ENCODE data around the gene CDC6. TPM values are rescaled to one million over a fixed set of nuclear protein-coding genes. Genes with fewer than 3 reads are reported as not detected.
A peak's percentile ranks its signal among the peaks of the same experiment; 100 is the strongest.

The CDC6 gene
- total RNA-seq, 1 donor from 2014 or later, result 1.2 TPM

DNA sequence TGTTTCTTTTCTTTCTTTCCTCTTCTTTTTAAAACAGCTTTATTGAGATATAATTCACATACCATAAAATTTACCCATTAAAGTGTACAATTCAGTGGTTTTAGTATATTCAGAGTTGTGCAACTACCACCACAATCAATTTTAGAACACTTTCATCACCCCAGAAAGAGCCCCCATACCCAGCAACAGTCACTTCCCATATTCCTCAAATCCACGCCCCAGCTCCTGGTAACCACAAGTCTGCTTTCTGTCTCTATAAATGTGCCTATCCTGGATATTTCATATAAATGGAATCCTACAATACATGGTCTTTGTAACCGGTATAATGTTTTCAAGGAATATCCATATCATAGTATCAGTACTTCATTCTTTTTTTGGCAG lies 40.7 kb downstream of the CDC6 start:
- no peaks in the 10 kb centered on the region for H3K36me3 ChIP-seq
- no peak overlapping the region for H3K4me3 ChIP-seq
- H3K4me1 ChIP-seq, result peaks cover 58 to 86% of the 10 kb centered on the region in 2 donors
- TF ChIP-seq, protein P1, sequence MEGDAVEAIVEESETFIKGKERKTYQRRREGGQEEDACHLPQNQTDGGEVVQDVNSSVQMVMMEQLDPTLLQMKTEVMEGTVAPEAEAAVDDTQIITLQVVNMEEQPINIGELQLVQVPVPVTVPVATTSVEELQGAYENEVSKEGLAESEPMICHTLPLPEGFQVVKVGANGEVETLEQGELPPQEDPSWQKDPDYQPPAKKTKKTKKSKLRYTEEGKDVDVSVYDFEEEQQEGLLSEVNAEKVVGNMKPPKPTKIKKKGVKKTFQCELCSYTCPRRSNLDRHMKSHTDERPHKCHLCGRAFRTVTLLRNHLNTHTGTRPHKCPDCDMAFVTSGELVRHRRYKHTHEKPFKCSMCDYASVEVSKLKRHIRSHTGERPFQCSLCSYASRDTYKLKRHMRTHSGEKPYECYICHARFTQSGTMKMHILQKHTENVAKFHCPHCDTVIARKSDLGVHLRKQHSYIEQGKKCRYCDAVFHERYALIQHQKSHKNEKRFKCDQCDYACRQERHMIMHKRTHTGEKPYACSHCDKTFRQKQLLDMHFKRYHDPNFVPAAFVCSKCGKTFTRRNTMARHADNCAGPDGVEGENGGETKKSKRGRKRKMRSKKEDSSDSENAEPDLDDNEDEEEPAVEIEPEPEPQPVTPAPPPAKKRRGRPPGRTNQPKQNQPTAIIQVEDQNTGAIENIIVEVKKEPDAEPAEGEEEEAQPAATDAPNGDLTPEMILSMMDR (IDR thresholded peaks at IDR 0.05), result no peak
- H3K27ac ChIP-seq, result peak overlapping the region; percentile 49 to 91
- intact Hi-C loops (cut with DNase I), result no loop called here
- DNase-seq (ENCODE audit: low spot score in 2 of 2), result no peak
- H3K9me3 ChIP-seq, result no peaks in the 10 kb centered on the region
- H3K27me3 ChIP-seq, result no peaks in the 10 kb centered on the region

DNA sequence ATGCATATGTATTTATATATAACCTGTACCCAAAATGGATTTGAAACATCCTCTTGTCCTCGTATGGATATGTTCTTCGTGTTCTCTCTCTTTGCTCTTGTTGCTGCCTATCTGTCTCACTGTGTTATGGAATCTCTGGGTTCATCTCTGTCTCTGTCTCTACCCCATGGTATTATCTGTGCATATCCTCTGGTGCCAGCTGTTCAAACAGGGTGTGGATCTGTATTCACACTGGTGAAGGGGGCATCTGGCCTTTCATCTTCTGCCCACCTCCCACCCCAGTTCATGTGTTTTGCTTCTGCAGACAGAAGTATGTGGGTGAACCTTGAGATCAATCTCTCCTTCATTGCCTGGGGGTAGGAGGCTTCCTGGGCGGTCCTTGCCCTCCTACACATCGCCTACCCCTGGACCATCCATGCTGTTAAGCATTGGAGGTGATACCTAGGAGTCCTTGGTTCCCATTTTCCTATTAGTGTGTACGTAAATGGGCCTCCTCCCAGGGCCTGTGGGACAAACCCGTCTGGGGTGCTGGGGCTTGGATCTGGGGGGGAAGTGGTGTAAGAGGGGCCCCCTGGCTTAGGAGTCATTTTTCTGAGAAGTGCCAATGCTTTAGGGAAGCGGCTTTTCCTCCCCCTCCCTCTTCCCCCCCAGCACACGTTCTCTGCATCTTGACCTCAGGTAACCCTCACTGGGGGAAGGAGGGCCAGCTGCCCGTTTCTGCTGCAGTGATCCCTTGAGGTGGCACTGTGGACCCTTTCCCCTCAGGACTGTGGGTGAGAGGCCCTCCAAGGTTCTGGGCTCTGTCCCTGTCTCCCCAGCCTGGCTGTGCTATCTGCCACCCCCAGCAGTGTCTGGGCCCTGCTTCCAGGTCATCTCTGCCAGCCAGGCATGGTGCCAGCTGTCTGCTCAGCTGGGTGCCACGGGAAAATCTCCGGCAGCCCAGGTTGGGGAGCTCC lies 42.4 kb downstream of the CDC6 start:
- Histone ChIP-seq H3K27ac (peak overlapping the region; percentile 82), H3K4me3 (peak overlapping the region in 1 of 2 donors; percentile 2), H3K27me3 (no peaks in the 10 kb centered on the region), H3K9me3 (no peaks in the 10 kb centered on the region), H3K4me1 (peaks cover 63 to 89% of the 10 kb centered on the region in 2 donors), H3K36me3 (no peaks in the 10 kb centered on the region)
- TF ChIP-seq, protein P1 (IDR thresholded peaks at IDR 0.05), result no peak
- DNase-seq (ENCODE audit: low spot score in 2 of 2), result peak in 1 of 2 donors; percentile 77
- intact Hi-C loops (cut with DNase I), result no loop called here

DNA sequence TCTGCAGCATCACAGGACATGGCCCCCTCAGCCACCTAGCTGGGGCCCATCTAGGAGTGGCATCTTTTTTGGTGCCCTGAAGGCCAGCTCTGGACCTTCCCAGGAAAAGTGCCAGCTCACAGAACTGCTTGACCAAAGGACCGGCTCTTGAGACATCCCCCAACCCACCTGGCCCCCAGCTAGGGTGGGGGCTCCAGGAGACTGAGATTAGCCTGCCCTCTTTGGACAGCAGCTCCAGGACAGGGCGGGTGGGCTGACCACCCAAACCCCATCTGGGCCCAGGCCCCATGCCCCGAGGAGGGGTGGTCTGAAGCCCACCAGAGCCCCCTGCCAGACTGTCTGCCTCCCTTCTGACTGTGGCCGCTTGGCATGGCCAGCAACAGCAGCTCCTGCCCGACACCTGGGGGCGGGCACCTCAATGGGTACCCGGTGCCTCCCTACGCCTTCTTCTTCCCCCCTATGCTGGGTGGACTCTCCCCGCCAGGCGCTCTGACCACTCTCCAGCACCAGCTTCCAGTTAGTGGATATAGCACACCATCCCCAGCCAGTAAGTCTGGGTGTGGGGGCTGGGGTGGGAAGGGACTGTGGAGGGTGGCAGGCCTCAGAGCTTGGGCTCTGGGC lies 43.3 kb downstream of the CDC6 start:
- H3K27ac ChIP-seq, result peak overlapping the region; percentile 82
- no peaks in the 10 kb centered on the region for H3K9me3 ChIP-seq
- H3K36me3 ChIP-seq, result no peaks in the 10 kb centered on the region
- TF ChIP-seq, protein P1 (IDR thresholded peaks at IDR 0.05), result no peak
- no peaks in the 10 kb centered on the region for H3K27me3 ChIP-seq
- intact Hi-C loops (cut with DNase I), result no loop called here
- no peak for DNase-seq (ENCODE audit: low spot score in 2 of 2)
- peaks cover 60 to 89% of the 10 kb centered on the region in 2 donors for H3K4me1 ChIP-seq
- H3K4me3 ChIP-seq, result peak overlapping the region in 1 of 2 donors; percentile 40

DNA sequence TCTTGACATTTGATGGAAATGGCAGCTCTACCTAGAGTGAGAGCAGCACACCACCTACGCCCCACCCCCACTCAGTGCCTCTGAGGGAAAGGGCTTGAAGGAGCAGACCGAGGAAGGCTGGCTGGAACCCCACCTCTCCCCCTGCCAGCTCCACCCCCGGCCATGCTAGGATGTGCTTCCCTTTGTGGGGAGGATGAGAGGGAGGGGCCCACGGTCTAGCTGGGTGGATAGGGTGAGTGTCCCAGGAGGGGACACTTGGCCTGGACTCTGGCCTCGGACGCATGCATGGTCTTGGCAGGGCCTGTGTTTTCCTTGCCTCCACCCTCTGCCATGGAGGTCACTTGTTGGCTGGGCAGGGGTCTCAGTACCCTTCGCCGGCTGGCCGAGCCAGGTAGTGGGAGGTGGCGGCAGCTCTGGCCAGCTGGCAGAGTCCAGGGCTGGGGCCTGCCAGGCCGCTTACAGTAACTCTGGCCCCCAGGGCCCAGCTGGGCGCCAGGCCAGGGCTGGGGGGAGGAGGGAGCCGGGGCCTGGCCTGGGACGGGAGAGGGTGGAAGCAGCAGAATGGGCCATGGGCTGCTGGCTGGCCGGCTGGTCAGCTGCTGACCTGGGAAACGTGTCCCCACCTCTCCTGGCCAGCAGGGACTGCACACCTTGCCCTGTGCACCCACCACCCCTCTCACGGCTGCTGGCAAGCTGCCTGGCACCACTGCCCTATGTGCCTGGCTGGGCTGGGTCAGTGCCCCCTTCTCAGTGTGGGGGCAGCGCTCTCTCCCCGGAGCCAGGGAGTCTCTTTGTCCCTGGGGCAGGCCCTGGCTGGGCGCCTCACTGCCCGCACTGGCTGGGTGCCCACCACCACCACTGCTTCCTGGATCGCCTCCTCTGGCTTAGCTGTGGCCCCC lies 44.3 kb downstream of the CDC6 start:
- H3K27ac ChIP-seq, result peak overlapping the region; percentile 82
- H3K4me1 ChIP-seq, result peaks cover 51 to 82% of the 10 kb centered on the region in 2 donors
- H3K4me3 ChIP-seq, result peak overlapping the region; percentile 36 to 40
- no peaks in the 10 kb centered on the region for H3K36me3 ChIP-seq
- intact Hi-C loops (cut with DNase I), result loop anchor here (1.0 kb wide), 2 partner anchors 9 to 10 kb away; no protein-coding TSS in a partner anchor
- TF ChIP-seq, protein P1 (IDR thresholded peaks at IDR 0.05), result no peak
- DNase-seq (ENCODE audit: low spot score in 2 of 2), result peak; percentile 72 to 95
- no peaks in the 10 kb centered on the region for H3K9me3 ChIP-seq
- no peaks in the 10 kb centered on the region for H3K27me3 ChIP-seq

DNA sequence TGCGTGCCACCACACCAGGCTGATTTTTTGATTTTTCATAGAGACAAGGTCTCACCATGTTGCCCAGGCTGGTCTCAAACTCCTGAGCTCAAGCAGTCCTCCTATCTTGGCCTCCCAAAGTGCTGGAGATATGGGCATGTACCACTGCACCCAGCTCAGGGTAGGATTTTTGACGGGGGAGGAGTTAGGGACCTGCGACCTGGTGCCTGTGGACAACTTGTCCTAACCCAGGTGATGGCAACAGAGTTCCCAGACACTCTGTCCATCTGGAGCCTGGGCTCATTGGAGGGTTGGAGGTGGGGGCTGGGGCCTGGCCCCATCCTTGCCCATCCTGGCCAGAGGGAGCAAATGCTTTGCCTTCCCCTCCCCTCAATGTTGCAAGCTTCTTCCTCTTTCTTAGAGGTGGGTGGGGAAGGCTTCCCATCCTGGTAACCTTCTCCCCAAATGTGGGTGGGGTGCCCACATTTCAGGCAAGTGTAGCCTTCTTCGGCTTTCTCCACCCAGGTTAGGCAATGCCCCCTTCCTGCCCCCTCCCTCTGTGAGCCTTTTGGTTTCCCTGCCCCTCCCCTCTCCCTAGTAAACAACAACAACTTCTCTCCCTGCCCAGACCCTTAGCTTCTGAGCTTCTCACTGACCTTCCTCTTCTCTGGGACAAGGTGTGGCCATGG lies 46.2 kb downstream of the CDC6 start:
- Histone ChIP-seq H3K4me3 (no peak overlapping the region), H3K27ac (peak overlapping the region; percentile 82), H3K9me3 (no peaks in the 10 kb centered on the region), H3K27me3 (no peaks in the 10 kb centered on the region), H3K4me1 (peaks cover 44 to 70% of the 10 kb centered on the region in 2 donors), H3K36me3 (no peaks in the 10 kb centered on the region)
- intact Hi-C loops (cut with DNase I), result no loop called here
- no peak for DNase-seq (ENCODE audit: low spot score in 2 of 2)
- TF ChIP-seq, protein P1 (IDR thresholded peaks at IDR 0.05), result no peak

All from ascending aorta (tissue), 2 donors.